Sigmoid colon (tissue), 7 donors: Measurements from ENCODE around the gene MYDGF. TPM values are rescaled to one million over a fixed set of nuclear protein-coding genes. Genes with fewer than 3 reads are reported as not detected.
A peak's percentile ranks its signal among the peaks of the same experiment; 100 is the strongest.

Experiments used
- DNase-seq: peaks from one replicate; pipeline ENCODE4 v3.0.0-alpha.2; 2019
- H3K27ac ChIP-seq, 4 donors: fragments of 200-600 bp; sonication (generic); one replicate each; pipeline ENCODE4 v1.5.1; 2016 to 2019; ENCODE audit warnings: mild to moderate bottlenecking in 1 of 4
- H3K27me3 ChIP-seq, 3 donors: fragments of 200-600 bp; sonication (generic); one replicate each; pipeline ENCODE4 v1.5.1; 2019; ENCODE audit warnings: mild to moderate bottlenecking in 1 of 3
- H3K36me3 ChIP-seq, 4 donors: fragments of 200-600 bp; sonication (generic); one replicate each; pipeline ENCODE4 v1.5.1; 2016 to 2019
- H3K4me1 ChIP-seq, 4 donors: fragments of 200-600 bp; sonication (generic); one replicate each; pipeline ENCODE4 v1.5.1; 2017 to 2019
- H3K4me3 ChIP-seq, 4 donors: fragments of 200-600 bp; sonication (generic); one replicate each; pipeline ENCODE4 v1.5.1; 2017 to 2019; ENCODE audit warnings: mild to moderate bottlenecking in 2 of 4, moderate library complexity in 1 of 4
- H3K9me3 ChIP-seq, 4 donors: fragments of 200-600 bp in 3 of 4; sonication (generic) in 3 of 4; one replicate each; pipeline versions ENCODE4 v1.5.1 to v1.6.1; 2013 to 2019
- EP300 ChIP-seq, 4 donors: sonication (generic); formaldehyde crosslinking; IDR thresholded peaks; one replicate each; pipeline ENCODE4 v1.6.1; 2017; ENCODE audit warnings: antibody characterized with exemption in 4 of 4
- POLR2A ChIP-seq, 2 donors: fragments of 450-650 bp; IDR thresholded peaks; one replicate each; pipeline ENCODE4 v1.6.1; 2016; ENCODE audit warnings: antibody characterized with exemption in 2 of 2, mild to moderate bottlenecking in 2 of 2, moderate library complexity in 2 of 2
- POLR2AphosphoS5 ChIP-seq, 4 donors: sonication (generic); formaldehyde crosslinking; IDR thresholded peaks; one replicate each; pipeline ENCODE4 v1.6.1; 2017; ENCODE audit warnings: antibody characterized with exemption in 4 of 4
- WGBS, 2 donors: extraction: QIAGEN DNeasy Blood & Tissue Kit; methylation state at CpG; one replicate each; pipeline ENCODE4 v1.1.7; 2013; 5-methylcytosine and 5-hydroxymethylcytosine counted together
- intact Hi-C: fragments of 100-400 bp; cut with DNase I; formaldehyde crosslinking; loops from one replicate; pipeline ENCODE4 v1.15.1; 2023
- polyA plus RNA-seq, 3 donors: library from polyadenylated mRNA; stranded (reverse); fragments of 200-250 nt; gene quantifications; one replicate each; pipeline ENCODE4 v1.2.3, GENCODE V29; 2013
- total RNA-seq, 4 donors: library from RNA; depleted of rRNA; stranded (reverse); fragments of >200 nt; gene quantifications; one replicate each; pipeline ENCODE4 v1.1.0, GENCODE V29; 2016
- TF ChIP-seq, protein P1 (sequence below), 4 experiments: fragments of 450-650 bp in 3 of 4; fragments of 200-600 bp in 1 of 4; IDR thresholded peaks; one replicate each; pipeline ENCODE4 v1.5.1; 2016 to 2019; ENCODE audit warnings: antibody characterized with exemption in 4 of 4, mild to moderate bottlenecking in 3 of 4, moderate library complexity in 2 of 4
- donor health status: healthy with polysubstance abuse.
- donor health status: Bipolar disorder and iron deficiency.
- donor health status: healthy.

MYDGF gene
- total and polyA plus RNA-seq, 7 donors: 25.7 to 200 (median 35.2) TPM

DNA sequence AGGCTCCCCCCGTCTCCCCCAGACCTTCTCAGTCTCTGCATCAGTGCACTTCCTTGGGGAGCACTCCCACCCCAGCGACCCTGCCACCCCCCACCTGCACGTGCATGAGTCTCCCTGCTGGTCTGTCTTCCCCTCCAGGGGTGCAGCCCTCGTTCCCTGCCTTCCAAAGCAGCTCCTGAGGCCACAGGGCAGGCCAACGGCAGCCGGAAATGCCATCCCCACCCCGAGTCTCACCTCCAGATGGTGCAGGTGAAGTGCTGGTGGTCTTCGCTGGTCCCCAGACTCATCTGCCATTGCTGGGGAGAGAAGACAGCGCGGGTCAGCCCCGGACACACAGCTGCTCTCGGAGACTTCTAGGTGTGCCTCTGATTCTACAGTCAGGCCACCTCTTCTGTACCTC is 5.5 kb downstream of the MYDGF start:
- WGBS, 2 donors: 90% methylated on average over 12 of the region's 12 CpGs
- TF ChIP-seq POLR2A (IDR thresholded peaks at IDR 0.05): no peak
- TF ChIP-seq, protein P1, sequence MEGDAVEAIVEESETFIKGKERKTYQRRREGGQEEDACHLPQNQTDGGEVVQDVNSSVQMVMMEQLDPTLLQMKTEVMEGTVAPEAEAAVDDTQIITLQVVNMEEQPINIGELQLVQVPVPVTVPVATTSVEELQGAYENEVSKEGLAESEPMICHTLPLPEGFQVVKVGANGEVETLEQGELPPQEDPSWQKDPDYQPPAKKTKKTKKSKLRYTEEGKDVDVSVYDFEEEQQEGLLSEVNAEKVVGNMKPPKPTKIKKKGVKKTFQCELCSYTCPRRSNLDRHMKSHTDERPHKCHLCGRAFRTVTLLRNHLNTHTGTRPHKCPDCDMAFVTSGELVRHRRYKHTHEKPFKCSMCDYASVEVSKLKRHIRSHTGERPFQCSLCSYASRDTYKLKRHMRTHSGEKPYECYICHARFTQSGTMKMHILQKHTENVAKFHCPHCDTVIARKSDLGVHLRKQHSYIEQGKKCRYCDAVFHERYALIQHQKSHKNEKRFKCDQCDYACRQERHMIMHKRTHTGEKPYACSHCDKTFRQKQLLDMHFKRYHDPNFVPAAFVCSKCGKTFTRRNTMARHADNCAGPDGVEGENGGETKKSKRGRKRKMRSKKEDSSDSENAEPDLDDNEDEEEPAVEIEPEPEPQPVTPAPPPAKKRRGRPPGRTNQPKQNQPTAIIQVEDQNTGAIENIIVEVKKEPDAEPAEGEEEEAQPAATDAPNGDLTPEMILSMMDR (IDR thresholded peaks at IDR 0.05): no peak
- no peak for TF ChIP-seq EP300 (IDR thresholded peaks at IDR 0.05)
- TF ChIP-seq POLR2AphosphoS5 (IDR thresholded peaks at IDR 0.05): no peak
- Histone ChIP-seq H3K36me3 (peaks cover 8 to 82% (median 21%) of the 10 kb centered on the region in 4 donors), H3K9me3 (no peaks in the 10 kb centered on the region), H3K27me3 (no peaks in the 10 kb centered on the region), H3K27ac (no peak overlapping the region), H3K4me1 (peaks cover 0 to 20% (median 18%) of the 10 kb centered on the region in 4 donors), H3K4me3 (no peak overlapping the region)
- no peak for DNase-seq
- intact Hi-C loops: no loop called here

DNA sequence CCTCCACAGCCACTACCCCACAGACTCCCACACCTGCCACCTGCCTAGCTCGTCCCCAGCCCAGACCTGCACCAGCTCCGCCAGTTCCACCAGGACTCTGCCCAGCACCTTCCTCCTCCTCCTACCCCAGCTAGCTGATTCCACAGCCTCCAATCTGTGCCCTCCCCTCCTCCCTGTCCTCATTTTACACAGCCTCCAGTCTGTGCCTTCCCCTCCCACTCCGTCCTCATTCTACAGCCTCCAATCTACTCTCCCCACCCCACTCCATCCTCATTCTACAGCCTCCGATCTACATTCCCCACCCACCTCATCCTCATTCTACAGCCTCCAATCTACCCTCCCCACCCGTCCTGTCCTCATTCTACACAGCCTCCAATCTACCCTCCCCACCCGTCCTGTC is 7.3 kb downstream of the MYDGF start:
- peaks cover 0 to 4% (median 2%) of the 10 kb centered on the region in 4 donors for H3K9me3 ChIP-seq
- peaks cover 0 to 2% (median 0%) of the 10 kb centered on the region in 4 donors for H3K4me1 ChIP-seq
- no peaks in the 10 kb centered on the region for H3K27me3 ChIP-seq
- TF ChIP-seq POLR2AphosphoS5 (IDR thresholded peaks at IDR 0.05) (no peak), EP300 (IDR thresholded peaks at IDR 0.05) (no peak)
- intact Hi-C loops: no loop called here
- H3K36me3 ChIP-seq: peaks cover 20 to 91% (median 34%) of the 10 kb centered on the region in 4 donors
- WGBS, 2 donors: 86 to 89% methylated on average over 6 of the region's 6 CpGs
- no peak overlapping the region for H3K27ac ChIP-seq
- DNase-seq: no peak
- H3K4me3 ChIP-seq: no peak overlapping the region

DNA sequence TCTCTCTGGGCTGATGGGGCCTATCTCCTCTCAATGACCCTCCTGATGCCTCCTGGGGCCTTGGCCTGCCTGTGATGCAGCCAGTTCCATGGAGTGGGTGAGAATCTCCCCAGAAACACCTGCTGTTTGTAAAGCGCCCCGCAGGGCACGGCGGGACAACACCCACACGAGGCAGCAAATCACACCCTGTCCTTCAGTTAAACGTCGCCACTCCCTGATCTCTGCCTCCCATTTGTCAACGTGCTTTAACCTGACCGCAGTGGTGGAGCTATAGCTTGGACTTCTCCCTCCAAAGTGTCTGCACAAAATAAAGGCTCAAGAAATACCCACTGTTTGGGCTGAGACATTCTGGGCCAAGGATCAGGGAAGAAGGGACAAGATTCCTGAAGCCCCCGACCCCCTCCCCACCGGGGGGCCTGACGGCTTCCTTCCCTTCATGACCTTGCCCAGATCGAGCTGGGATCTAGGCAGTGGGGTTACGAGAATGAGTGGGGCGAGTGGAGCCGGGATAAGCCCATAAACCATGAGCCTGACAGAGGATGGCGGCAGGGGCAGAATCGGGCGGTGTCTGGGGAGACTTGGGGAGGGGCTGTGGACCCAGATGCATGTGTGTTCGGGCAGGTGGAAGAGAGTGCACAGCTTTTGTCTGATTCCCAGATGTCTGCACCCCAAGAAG is 8.0 kb downstream of the MYDGF start:
- no peak for DNase-seq
- Histone ChIP-seq H3K4me1 (no peaks in the 10 kb centered on the region), H3K27me3 (no peaks in the 10 kb centered on the region), H3K9me3 (peaks cover 0 to 4% (median 2%) of the 10 kb centered on the region in 4 donors), H3K27ac (no peak overlapping the region), H3K36me3 (peaks cover 24 to 91% (median 38%) of the 10 kb centered on the region in 4 donors), H3K4me3 (no peak overlapping the region)
- intact Hi-C loops: no loop called here
- TF ChIP-seq POLR2AphosphoS5 (IDR thresholded peaks at IDR 0.05) (no peak), POLR2A (IDR thresholded peaks at IDR 0.05) (no peak), EP300 (IDR thresholded peaks at IDR 0.05) (no peak)
- TF ChIP-seq, protein P1 (IDR thresholded peaks at IDR 0.05): no peak
- 46 to 82% methylated on average over 20 of the region's 20 CpGs for WGBS, 2 donors

DNA sequence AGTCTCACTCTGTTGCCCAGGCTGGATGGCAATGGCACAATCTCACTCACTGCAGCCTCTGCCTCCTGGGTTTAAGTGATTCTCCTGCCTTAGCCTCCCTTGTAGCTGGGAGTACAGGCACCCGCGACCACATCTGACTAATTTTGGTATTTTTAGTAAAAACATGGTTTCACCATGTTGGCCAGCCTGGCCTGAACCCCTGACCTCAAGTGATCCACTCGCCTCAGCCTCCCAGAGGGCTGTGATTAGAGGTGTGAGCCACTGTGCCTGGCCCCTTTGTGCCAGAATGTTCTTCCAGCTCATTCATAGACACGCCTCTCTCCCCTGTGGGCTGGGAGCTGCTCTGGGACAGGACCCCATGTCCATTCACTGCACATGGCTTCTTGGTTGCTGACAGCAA is 9.1 kb downstream of the MYDGF start:
- TF ChIP-seq POLR2AphosphoS5 (IDR thresholded peaks at IDR 0.05) (no peak), POLR2A (IDR thresholded peaks at IDR 0.05) (no peak)
- TF ChIP-seq, protein P1 (IDR thresholded peaks at IDR 0.05): no peak
- Histone ChIP-seq H3K27me3 (no peaks in the 10 kb centered on the region), H3K9me3 (peaks cover 0 to 4% (median 2%) of the 10 kb centered on the region in 4 donors), H3K27ac (peak overlapping the region in 1 of 4 donors; percentile 40), H3K4me1 (no peaks in the 10 kb centered on the region), H3K4me3 (no peak overlapping the region), H3K36me3 (peaks cover 24 to 87% (median 37%) of the 10 kb centered on the region in 4 donors)
- intact Hi-C loops: no loop called here
- WGBS, 2 donors: 91 to 96% methylated on average over 4 of the region's 4 CpGs
- no peak for DNase-seq

DNA sequence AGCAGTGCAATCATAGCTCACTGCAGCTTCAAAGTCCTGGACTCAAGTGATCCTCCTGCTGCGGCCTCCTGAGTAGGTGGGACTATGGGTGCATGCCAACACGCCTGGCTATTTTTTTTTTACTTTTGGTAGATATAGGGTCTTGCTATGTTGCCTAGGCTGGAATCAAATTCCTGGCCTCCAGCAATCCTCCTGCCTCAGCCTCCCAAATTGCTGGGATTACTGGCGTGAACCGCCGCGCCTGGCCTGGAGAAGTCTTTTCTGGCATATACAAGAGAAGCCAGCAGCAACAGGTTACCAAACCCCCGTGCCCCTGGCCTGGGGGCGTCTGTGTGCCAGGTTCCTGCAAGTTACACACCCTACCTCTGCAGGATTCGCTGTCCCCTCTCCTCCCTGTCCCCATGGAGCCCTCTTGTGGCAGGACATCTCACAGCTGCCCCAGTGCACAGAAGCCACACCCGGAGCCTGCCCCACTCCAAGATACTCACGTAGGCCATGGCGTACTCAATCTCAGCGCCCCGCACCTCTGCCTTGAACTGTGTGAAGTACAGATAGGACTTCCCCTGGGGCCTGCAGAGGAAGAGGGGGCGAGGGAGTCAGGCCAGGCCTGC is 9.9 kb downstream of the MYDGF start:
- H3K9me3 ChIP-seq: peaks cover 0 to 4% (median 2%) of the 10 kb centered on the region in 4 donors
- intact Hi-C loops: no loop called here
- no peaks in the 10 kb centered on the region for H3K4me1 ChIP-seq
- peak; percentile 73 for DNase-seq
- H3K27me3 ChIP-seq: no peaks in the 10 kb centered on the region
- H3K4me3 ChIP-seq: no peak overlapping the region
- peaks cover 24 to 87% (median 37%) of the 10 kb centered on the region in 4 donors for H3K36me3 ChIP-seq
- peak overlapping the region in 1 of 4 donors; percentile 40 for H3K27ac ChIP-seq
- 82 to 91% methylated on average over 15 of the region's 15 CpGs for WGBS, 2 donors
- TF ChIP-seq POLR2AphosphoS5 (IDR thresholded peaks at IDR 0.05): no peak
- no peak for TF ChIP-seq EP300 (IDR thresholded peaks at IDR 0.05)
- TF ChIP-seq POLR2A (IDR thresholded peaks at IDR 0.05): no peak
- TF ChIP-seq, protein P1 (IDR thresholded peaks at IDR 0.05): peak in 1 of 4 experiments; percentile 8
